ENCODE results near the gene DRG2.

DRG2 gene

DNA sequence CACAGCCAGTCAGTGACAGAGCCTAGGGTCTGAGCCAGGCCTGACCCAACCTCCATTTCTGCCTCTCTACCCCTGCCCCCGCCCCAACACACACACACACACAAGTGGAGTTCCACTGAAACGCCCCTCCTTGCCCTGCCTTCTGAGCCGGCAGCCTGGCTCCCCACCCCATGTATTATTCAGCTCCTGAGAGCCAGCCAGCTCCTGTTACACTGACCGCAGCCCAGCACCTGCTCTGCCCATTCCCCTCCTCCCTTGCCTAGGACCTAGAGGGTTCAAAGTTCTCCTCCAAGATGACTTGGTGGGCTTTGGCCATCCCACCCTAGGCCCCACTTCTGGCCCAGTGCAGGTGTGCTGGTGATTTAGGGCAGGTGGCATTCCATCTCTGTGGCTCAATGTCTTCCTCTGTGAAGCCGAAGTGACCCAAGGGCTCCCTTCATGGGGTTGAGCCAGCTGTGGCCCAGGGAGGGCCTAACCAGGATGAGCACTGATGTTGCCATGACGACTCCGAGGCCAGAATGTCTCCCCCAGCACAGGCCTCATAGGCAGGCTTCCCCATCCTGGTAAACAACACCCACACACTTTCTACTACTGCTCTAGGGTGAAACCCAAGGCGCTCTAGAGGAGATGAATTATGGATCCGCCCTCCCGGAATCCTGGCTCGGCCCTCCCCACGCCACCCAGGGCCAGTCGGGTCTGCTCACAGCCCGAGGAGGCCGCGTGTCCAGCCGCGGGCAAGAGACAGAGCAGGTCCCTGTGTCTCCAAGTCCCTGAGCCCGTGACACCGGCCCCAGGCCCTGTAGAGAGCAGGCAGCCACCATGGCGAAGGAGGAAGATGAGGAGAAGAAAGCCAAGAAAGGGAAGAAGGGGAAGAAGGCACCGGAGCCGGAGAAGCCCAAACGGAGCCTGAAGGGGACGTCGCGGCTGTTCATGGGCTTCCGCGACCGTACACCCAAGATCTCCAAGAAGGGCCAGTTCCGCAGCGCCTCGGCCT lies 30.5 kb downstream of the DRG2 start:
- DNase-seq: no peak

DNA sequence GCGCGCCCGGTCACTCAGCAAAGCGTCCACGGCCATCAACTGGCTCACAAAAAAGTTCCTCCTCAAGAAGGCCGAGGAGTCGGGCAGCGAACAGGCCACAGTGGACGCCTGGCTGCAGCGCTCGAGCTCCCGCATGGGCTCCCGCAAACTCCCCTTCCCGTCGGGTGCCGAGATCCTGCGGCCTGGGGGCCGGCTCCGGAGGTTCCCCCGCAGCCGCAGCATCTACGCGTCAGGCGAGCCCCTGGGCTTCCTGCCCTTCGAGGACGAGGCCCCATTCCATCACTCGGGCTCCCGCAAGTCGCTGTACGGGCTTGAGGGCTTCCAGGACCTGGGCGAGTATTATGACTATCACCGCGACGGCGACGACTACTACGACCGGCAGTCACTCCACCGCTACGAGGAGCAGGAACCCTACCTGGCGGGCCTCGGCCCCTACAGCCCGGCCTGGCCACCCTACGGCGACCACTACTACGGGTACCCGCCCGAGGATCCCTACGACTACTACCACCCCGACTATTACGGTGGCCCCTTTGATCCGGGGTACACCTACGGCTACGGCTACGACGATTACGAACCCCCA lies 31.5 kb downstream of the DRG2 start:
- no peak for DNase-seq

DNA sequence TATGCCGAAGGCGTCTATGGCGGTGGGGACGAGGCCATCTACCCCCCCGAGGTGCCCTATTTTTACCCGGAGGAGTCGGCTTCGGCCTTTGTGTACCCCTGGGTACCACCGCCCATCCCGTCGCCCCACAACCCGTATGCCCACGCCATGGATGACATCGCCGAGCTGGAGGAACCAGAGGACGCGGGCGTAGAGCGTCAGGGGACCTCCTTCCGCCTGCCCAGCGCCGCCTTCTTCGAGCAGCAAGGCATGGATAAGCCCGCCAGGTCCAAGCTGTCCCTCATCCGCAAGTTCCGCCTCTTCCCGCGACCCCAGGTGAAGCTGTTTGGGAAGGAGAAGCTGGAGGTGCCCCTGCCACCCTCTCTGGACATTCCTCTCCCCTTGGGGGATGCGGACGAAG lies 32.2 kb downstream of the DRG2 start:
- DNase-seq: no peak

DNA sequence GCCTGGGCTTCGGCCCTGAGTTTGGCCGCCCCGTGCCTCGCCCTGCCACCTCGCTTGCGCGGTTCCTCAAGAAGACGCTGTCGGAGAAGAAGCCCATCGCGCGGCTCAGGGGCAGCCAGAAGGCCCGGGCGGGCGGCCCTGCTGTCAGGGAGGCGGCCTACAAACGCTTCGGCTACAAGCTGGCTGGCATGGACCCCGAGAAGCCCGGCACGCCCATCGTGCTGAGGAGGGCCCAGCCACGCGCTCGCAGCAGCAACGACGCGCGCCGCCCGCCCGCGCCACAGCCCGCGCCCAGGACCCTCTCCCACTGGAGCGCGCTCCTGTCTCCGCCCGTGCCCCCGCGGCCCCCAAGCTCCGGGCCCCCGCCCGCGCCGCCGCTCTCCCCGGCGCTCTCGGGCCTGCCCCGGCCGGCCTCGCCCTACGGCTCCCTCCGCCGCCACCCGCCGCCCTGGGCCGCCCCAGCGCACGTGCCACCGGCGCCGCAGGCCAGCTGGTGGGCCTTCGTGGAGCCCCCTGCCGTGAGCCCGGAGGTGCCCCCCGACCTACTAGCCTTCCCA lies 32.8 kb downstream of the DRG2 start:
- no peak for DNase-seq

DNA sequence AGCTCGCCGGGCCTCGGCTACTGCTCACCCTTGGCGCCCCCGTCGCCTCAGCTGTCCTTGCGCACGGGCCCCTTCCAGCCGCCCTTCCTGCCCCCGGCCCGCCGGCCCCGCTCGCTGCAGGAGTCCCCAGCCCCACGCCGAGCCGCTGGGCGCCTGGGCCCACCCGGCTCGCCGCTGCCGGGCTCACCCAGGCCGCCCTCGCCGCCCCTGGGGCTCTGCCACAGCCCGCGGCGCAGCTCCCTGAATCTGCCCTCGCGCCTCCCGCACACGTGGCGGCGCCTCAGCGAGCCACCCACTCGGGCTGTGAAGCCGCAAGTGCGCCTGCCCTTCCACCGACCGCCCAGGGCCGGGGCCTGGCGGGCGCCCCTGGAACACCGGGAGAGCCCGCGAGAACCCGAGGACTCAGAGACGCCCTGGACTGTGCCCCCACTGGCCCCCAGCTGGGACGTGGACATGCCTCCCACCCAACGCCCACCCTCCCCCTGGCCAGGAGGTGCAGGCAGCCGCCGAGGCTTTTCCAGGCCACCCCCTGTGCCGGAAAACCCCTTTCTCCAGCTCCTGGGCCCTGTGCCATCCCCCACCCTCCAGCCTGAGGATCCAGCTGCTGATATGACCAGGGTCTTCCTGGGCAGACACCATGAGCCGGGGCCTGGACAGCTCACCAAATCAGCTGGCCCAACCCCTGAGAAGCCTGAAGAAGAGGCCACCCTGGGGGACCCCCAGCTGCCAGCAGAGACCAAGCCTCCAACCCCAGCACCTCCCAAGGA lies 33.6 kb downstream of the DRG2 start:
- DNase-seq: no peak

DNA sequence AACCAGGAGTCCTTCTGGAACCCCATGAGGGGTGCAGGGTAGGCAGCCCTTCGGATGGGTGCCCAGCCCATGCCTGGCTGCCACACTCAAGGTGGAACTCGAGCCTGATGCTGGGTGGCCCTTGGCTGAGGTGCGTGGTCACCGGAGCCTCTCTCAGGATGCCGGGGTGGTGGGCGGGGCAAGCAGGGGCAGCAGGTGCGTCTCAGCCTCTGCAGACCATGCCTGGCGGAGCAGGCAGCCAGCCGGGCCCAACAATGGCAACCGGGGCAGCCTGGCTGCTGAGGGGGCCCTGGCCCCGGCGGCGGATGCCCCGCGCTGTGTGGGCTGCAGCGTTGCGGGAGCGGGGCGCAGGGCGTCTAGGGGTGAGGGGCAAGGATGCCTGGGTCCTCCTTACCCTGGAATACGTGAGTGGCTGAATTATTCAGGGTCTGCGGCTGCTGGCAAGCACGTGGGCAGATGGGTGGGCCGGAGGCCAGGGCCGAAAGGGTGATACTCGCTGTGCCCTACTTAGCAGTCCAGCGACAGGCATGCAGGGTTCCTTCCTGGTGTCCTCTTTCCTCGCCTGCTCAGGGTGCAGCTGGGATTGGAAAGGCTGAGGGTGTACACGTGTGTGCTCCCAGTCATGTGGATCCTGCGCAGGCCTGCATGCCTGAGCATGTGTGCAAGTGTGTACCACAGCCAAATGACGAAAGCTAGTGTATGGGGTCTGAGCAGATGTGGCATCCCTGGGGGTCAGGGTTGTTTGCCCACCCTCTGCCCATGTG lies 35.4 kb downstream of the DRG2 start:
- no peak for DNase-seq

DNA sequence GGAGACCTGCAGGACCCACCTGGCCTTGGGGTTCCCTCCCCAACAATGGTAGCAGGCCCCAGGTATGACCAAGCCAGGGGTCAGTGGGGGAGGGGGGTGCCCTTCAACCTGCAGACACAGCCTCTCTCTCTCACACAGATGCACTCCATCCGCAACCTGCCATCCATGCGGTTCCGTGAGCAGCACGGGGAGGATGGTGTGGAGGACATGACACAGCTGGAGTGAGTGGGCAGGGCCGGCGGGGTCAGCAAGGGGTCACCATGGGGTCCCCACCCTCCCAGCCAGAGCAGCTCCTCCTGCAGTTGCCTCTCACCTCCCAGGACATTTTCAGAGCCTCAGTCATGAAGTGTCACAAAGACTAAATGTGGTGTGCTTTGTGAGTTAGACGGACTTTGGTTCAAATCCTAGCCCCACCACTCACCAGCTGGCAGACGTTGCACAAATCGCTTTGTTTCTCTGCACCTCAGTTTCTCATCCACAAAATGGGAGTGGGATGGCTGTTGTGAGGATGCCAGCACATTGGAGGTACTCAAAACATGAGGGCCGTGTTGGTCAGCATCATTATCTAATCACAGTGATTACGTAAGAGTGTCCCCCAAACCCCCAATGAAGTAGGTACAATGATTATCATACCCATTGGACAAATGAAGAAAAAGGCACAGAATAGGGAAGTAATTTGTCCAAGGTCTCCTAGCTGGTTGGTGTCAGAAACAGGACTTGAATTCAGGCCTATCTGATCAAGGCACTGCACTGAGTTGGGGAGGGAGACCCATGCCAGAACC lies 36.8 kb downstream of the DRG2 start:
- no peak for DNase-seq

DNA sequence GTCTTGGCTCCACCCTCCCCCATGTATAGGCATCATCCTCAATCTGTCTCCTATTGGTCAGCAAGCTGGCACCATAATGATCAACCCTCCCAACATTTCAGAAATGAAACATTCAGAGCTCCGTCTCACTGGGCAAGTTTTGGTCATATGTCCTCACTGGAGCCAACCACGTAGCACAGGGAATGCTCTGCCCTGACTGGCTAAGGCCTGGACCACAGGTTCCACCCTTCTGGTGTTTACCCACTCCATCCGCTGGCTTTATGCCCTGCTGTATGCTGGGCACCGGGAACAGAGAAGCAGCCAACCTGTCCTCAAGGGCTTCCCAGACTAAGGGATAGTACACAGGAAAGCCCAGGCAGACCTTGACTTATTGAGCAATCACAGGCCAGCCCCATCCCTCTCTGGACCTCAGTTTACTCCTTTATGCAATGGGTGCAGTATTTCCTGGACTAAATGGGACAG lies 41.3 kb downstream of the DRG2 start:
- no peak for DNase-seq

DNA sequence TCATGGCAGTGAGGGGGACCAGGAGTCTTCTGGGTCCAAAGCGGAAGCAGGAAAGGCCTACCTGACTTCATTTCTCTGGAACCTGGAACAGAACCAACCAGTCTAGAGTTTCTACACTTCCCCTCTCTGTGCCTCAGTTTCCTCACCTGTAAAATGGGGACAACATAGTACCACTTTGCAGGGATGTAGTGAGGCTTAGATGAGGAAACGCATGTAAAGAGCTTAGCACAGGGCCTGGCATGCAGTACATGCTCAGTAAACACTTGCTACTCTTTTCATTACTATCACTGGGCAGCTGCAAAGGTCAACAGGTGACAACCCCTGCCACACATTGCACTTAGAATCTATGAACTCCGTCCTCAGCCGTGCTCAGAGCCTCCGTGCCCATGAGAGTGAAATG lies 45.0 kb downstream of the DRG2 start:
- no peak for DNase-seq

DNA sequence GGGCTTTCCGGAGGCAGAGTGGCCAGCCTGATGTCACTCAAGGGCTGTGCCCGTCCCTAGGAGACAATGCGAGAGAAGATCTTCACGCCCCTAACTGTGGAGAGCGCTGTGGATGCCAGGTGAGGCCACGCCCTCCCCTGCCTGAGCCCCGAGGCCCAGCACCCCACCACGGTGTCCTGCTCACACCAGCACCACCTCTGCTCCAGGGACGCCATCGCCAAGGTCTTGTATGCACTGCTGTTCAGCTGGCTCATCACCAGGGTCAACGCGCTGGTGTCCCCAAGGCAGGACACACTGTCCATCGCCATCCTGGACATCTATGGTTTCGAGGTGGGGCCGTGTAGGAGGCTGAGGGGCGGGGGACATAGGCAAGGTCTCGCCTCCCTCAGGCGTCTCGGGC lies 48.6 kb downstream of the DRG2 start:
- DNase-seq: no peak

DNA sequence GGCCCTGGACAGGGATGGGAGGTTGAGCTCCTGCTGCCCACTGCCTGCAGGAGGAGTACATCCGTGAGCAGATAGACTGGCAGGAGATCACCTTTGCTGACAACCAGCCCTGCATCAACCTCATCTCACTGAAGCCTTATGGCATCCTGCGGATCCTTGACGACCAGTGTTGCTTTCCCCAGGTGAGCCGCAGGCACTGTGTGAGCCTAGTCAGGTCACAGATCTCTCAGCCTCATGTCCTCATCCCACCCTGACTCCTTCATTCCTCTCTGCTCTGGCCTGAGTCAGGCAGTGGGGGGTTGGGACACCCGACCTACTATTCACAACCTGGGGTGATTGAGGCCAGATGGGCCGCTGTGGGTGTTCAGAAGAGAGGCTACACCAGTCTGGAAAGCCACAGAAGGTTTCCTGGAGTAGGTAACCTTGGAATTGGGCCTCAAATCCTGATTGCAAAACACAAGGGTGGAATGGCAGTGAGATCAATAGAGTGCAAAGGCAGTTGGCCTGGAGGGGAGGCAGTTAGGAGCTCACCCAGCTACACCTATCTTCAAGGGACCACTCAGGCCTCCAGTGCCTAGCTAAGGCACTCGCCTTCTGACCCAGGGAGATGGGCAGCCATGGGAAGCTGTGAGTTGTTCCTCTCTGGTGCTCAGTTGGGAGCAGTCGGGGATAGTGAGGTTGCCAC lies 50.5 kb downstream of the DRG2 start:
- no peak for DNase-seq

DNA sequence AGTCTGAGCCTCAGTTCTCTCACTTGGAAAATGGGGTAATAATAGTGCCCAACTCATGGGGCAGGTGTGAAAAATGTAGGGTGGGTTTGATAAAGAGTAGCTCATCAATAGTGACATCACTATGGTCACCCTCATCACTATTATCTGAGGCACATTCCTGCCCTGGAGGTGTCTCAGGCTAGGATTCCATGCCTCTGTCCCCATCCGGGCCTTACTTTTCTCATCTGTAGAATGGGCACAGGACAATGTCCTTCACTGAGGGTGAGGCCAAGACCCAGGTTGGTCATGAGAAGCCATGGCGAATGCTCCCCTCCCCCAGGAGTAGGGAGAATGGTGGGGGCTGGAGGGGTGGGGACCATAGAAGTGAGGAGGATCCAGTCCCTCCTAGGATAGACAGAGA lies 51.3 kb downstream of the DRG2 start:
- DNase-seq: no peak

DNA sequence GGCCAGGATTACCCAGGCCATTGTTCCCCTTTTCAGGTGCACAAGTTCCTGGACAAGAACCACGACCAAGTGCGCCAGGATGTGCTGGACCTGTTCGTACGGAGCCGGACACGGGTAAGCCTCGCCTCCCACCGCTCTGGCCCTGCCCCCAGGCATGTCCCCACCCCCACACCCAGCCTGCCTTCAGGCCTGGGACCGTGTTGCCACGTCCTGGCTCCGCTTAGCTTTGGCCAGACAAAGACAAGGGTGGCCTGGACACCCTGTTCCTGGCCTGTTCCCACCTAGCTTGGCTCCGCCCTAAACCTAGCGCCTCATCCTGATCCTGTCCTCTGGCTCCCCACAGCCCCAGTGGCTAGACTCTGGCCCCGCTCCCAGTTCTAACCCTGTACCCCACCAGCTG lies 51.8 kb downstream of the DRG2 start:
- DNase-seq: no peak

DNA sequence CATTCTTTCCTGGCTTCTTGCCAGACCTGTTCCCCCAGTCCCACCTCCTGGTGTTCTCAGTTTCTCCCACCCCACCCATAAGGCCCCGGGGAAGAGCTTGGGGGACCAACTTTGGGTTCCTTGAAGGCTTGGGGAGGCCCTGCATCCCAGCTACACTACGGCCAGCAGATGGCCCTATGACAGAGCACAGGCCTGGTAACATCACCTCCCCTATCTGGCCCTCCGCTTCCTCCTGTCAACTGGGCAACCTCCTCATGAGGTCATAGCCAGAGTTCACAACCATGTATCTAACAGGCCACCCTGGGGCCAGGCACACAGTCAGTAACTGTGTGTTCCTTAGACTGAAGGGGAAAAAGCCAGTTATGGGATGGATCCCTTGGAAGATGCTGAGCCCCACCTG lies 52.2 kb downstream of the DRG2 start:
- DNase-seq: no peak

DNA sequence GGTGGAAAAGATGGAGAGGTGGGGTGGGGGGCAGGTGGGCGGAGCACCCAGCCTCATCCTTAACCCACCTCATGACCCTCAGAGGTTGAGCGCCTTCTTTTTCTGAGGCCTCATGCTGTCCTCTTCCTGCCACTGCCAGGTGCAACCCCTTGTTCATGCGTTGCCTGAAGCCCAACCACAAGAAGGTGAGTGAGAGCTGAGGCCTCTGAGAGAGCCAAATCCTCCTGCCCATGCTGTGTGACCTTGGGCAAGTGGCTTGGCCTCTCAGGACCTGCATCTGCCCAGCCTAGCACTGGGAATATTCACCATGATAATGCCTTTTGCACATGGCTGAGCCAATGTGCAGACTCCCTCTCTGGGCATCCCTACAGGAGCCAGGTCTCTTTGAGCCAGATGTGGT lies 52.9 kb downstream of the DRG2 start:
- no peak for DNase-seq

DNA sequence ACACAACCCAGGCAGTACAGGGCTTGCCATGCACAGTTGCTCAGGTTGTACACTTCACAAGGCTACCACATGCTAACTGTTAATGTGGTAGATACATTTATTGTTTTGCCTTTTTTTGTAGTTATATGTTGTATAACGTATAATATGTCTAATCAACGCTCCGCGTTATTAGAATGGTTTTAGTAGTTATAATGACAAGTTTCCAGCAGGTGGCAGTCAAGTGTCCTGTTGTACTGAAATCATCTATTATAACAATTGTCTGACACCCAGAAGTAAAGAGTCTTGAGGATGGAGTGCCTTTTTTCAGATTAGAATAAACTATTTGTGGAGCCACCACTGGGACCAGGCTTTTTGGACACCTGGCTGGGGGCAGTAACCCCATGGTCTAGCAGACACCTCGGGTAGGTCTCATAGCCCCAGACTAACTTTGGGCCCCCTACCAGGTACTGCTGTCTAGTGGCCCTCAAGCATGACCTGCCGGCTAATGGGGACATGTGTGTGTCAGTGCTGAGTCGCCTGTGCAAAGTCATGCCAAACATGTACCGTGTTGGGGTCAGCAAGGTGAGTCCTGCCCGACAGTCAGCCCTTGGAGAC lies 53.6 kb downstream of the DRG2 start:
- no peak for DNase-seq

DNA sequence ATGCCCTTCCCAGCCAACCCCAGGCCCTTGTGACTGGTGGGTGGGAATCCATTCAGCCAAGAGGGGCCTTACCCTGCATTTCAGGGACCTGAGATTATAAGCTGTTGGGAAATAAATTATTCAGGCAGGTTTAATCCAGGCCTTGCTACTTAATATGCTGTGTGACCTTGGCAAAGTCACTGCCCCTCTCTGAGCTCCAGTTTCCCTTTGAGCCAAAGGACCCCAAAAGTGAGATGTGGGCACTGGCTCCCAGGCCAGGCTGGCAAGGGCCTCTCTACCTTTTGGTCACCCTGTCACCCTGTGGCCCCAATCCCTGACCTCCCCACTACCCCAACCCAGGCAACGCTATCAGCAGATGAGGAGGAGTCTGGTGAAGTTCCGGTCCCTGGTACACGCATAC lies 54.7 kb downstream of the DRG2 start:
- DNase-seq: no peak

DNA sequence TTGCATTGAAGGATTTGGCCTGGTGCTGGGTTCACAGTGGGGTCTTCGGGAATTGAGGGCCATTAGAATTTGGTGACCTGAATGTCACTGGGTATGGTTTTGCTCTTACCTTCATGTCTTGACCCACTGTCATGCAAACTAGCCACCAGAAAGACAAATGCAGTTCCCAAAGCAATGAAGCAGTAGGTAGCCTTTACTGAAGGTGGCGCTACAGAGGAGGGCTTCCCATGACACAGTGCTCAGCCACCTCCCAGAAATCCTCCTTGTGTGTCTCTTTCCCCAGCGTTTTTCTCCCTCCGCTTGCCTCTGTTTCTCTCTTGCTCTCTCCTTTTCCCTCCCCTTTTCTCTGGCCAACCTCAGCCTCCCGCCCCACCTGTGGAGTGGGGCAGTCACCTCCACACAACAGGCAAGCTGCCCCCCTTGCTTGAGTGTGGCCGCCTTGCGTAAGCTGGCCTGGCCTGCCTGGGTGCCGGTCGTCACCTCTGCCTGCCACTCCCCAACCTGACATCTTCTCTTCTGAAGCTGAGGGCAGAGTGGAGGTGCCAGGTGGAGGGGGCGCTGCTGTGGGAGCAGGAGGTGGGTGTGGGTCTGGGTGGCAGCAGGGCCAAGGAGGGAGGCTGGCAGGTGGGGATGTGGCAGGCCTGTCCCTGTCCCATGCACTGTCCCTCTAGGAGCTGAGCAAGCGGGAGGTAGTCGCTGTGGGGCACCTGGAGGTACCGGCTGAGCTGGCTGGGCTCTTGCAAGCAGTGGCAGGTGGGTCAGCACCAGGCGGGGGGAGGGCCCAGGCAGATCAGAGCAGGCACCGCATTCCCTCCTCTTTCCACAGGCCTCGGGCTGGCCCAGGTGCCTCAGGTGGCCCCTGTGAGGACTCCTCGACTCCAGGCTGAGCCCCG lies 55.5 kb downstream of the DRG2 start:
- DNase-seq: no peak

DNA sequence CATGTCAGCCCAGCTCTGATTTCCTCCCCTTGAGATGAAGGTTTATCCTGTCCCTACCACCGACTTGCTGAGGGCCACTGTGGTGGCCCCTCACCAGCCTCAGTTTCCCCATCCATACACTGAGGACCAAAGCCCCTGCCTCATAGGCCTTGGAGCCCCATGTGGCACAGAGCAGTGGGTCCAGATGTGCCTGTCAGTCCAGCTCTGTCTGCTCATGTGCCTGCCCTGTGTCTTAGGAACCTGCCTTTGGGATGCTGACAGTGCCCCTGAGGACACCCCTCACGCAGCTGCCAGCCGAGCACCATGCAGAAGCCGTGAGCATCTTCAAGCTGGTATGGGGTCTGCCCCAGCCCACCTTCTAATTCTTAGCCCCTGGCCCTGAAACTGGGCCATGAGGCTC lies 56.5 kb downstream of the DRG2 start:
- no peak for DNase-seq

DNA sequence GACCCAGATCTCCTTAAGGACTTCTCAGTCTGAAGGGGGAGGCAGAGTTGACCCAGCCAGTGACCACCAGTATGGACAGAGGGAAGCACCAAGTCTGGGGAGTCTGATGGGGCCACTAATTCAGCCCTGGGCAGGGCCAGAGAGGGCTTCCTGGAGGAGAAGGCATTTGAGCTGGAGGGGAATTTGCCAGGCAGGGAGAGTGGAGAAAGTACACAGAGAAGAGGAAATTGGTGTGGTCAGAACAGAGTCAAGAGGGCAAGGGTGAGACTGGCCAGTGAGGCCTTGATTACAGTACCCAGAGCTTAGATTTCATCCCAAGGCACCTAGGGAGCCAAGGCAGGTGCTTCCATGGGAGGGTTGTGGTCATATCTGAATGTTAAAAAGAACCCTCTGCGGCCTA lies 57.1 kb downstream of the DRG2 start:
- DNase-seq: no peak

Data from activated effector memory CD4-positive, alpha-beta T cell treated with anti-CD3 and anti-CD28 coated beads, Interleukin-2, amount 50 U/mL, for 16 hours (primary cell).